EH (cell line): ENCODE data around the gene MEPCE.
A peak's percentile ranks its signal among the peaks of the same experiment; 100 is the strongest.

Source experiments
- DNase-seq: peaks from one replicate; pipeline ENCODE4 v3.0.0-alpha.2; 2015; ENCODE audit warnings: low read depth

The MEPCE gene

GRCh38 chr7:100464791-100465190 lies 35.2 kb downstream of the MEPCE start:
- DNase-seq, result no peak

- peak; percentile 53 for DNase-seq
Measured at GRCh38 chr7:100465299-100465698, 35.7 kb downstream of the MEPCE start.

GRCh38 chr7:100465702-100466311 lies 36.2 kb downstream of the MEPCE start:
- peak; percentile 81 for DNase-seq

GRCh38 chr7:100466653-100467605 lies 37.3 kb downstream of the MEPCE start:
- no peak for DNase-seq

- DNase-seq, result no peak
Measured at GRCh38 chr7:100467638-100468373, 38.2 kb downstream of the MEPCE start.

- DNase-seq, result peak; percentile 74
Measured at GRCh38 chr7:100469227-100470044, 39.8 kb downstream of the MEPCE start.

GRCh38 chr7:100471021-100471420 lies 41.4 kb downstream of the MEPCE start:
- DNase-seq, result no peak

GRCh38 chr7:100472121-100472851 lies 42.7 kb downstream of the MEPCE start:
- DNase-seq, result no peak

GRCh38 chr7:100472854-100473499 lies 43.3 kb downstream of the MEPCE start:
- peak; percentile 48 for DNase-seq

- DNase-seq, result no peak
Measured at GRCh38 chr7:100475549-100475948, 45.9 kb downstream of the MEPCE start.

- no peak for DNase-seq
Measured at GRCh38 chr7:100476101-100476780, 46.6 kb downstream of the MEPCE start.

GRCh38 chr7:100476903-100477870 lies 47.6 kb downstream of the MEPCE start:
- peak; percentile 20 for DNase-seq

- DNase-seq, result no peak
Measured at GRCh38 chr7:100477871-100478267, 48.2 kb downstream of the MEPCE start.

GRCh38 chr7:100478958-100479660 lies 49.5 kb downstream of the MEPCE start, which contains the start of gene TSC22D4:
Gene TSC22D4 (minus strand): TSS chr7:100479214. CDS start chr7:100478038, 1,176 bp downstream.
- peak; percentile 97 for DNase-seq

- DNase-seq, result no peak
Measured at GRCh38 chr7:100481466-100481865, 51.8 kb downstream of the MEPCE start.

GRCh38 chr7:100482728-100483089 lies 53.1 kb downstream of the MEPCE start:
- DNase-seq, result no peak

GRCh38 chr7:100483090-100483721 lies 53.6 kb downstream of the MEPCE start:
- peak; percentile 57 for DNase-seq
